PC-9 (cell line): ENCODE measurements around the gene NTNG1. TPM values are rescaled to one million over a fixed set of nuclear protein-coding genes. Genes with fewer than 3 reads are reported as not detected.

Experiments
- BruUV-seq: library from RNA; stranded (reverse); fragments of 400-500 nt; replicated peaks from 2 replicates; lab custom pipeline; 2021; lab: Mats Ljungman, UMichigan
- CTCF ChIA-PET: fragments of 300-600 bp; sonication (Branson Sonifier 250); formaldehyde crosslinking; loops from one replicate; lab custom pipeline; 2022; ENCODE audit warnings: antibody characterized with exemption; lab: Charles Lee
- POLR2A ChIA-PET: fragments of 300-600 bp; sonication (Branson Sonifier 250); formaldehyde crosslinking; loops from one replicate; lab custom pipeline; 2022; ENCODE audit warnings: antibody characterized with exemption; ENCODE audit not compliant: unreplicated experiment; lab: Charles Lee
- DNase-seq, 2 experiments: peaks; one replicate each; pipeline versions ENCODE4 v3.0.0 to v3.0.0-alpha.2; 2015 to 2022; ENCODE audit warnings: mixed read lengths in 1 of 2
- H2AFZ ChIP-seq: fragments of 200-600 bp; sonication (generic); 2 replicates; pipeline ENCODE4 v1.8.1; 2017; ENCODE audit warnings: antibody characterized with exemption
- H3F3A ChIP-seq: fragments of 200-600 bp; sonication (generic); 2 replicates; pipeline ENCODE4 v1.8.1; 2017; ENCODE audit warnings: antibody characterized with exemption, mild to moderate bottlenecking, low read depth; ENCODE audit not compliant: insufficient read depth
- H3K27ac ChIP-seq: fragments of 200-600 bp; sonication (generic); 2 replicates; pipeline ENCODE4 v1.6.1; 2016; ENCODE audit warnings: mixed run types
- H3K27me3 ChIP-seq: fragments of 200-600 bp; sonication (generic); 2 replicates; pipeline ENCODE4 v1.6.1; 2016; ENCODE audit warnings: low read depth, mixed run types; ENCODE audit not compliant: insufficient read depth
- H3K36me3 ChIP-seq: fragments of 200-600 bp; sonication (generic); 2 replicates; pipeline ENCODE4 v1.6.1; 2016; ENCODE audit warnings: low read depth, mixed run types
- H3K4me1 ChIP-seq: fragments of 200-600 bp; sonication (generic); replicated peaks from 2 replicates; pipeline ENCODE4 v1.6.1; 2016; ENCODE audit warnings: mixed run types; ENCODE audit not compliant: insufficient read depth
- H3K4me2 ChIP-seq: fragments of 200-600 bp; sonication (generic); 2 replicates; pipeline ENCODE4 v1.6.1; 2017; ENCODE audit warnings: mixed run types
- H3K4me3 ChIP-seq: fragments of 200-600 bp; sonication (generic); 2 replicates; pipeline ENCODE4 v1.6.1; 2016; ENCODE audit warnings: mixed run types
- H3K79me2 ChIP-seq: fragments of 200-600 bp; sonication (generic); 2 replicates; pipeline ENCODE4 v1.6.1; 2017; ENCODE audit warnings: low read depth, mixed run types
- H3K9me2 ChIP-seq: fragments of 200-600 bp; sonication (generic); 2 replicates; pipeline ENCODE4 v1.8.1; 2017; ENCODE audit warnings: mild to moderate bottlenecking; ENCODE audit not compliant: insufficient read depth
- H3K9me3 ChIP-seq: fragments of 200-600 bp; sonication (generic); 2 replicates; pipeline ENCODE4 v1.8.1; 2016; ENCODE audit warnings: low read depth; ENCODE audit not compliant: insufficient read depth
- H4K20me1 ChIP-seq: fragments of 200-600 bp; sonication (generic); 2 replicates; pipeline ENCODE4 v1.8.1; 2017; ENCODE audit not compliant: insufficient read depth
- EZH2 ChIP-seq: fragments of 200-600 bp; sonication (generic); IDR thresholded peaks from 2 replicates; pipeline ENCODE4 v1.8.0; 2017; ENCODE audit warnings: antibody characterized with exemption, low read depth
- intact Hi-C: fragments of 100-400 bp; cut with micrococcal nuclease; formaldehyde crosslinking; loops from one replicate; pipeline ENCODE4 v1.10.0; 2022; ENCODE audit not compliant: unreplicated experiment
- total RNA-seq: library from RNA; stranded (reverse); gene quantifications from 2 replicates; pipeline ENCODE4 v1.2.3, GENCODE V29; 2021
- TF ChIP-seq, protein P1 (sequence below): fragments of 200-600 bp; sonication (generic); conservative IDR thresholded peaks from 2 replicates; pipeline ENCODE4 v1.6.1; 2017; ENCODE audit warnings: mixed run types, antibody characterized with exemption, mild to moderate bottlenecking, moderate library complexity

Gene NTNG1
- total RNA-seq, 1 experiment from 2014 or later = not detected

DNA sequence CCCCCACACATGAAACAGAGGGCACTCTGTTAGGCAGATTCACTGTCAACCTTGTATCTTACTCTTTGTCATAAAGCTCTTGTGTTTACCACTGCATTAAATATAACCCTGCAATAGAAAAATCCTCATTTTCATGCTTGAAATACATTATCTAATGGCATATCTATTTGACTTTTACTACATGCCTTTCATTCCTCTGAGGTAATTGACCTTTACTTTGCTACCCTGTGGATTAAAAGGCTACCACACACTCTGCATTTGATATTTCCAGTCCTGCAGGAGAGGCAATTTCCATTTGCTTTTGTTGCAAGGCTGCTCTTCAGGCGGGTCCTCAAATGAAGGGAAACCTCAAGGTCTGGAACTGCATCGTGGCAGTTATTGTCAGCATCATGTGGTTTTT lies 238.0 kb downstream of the NTNG1 start:
- CTCF ChIA-PET = no interaction called here
- H3K4me3 ChIP-seq = no peak overlapping the region
- no peaks in the 10 kb centered on the region for H3F3A ChIP-seq
- H4K20me1 ChIP-seq = no peaks in the 10 kb centered on the region
- H3K4me2 ChIP-seq = no peak overlapping the region
- no peak overlapping the region for H2AFZ ChIP-seq
- no peak for DNase-seq
- no TSS peak for BruUV-seq
- TF ChIP-seq, protein P1, sequence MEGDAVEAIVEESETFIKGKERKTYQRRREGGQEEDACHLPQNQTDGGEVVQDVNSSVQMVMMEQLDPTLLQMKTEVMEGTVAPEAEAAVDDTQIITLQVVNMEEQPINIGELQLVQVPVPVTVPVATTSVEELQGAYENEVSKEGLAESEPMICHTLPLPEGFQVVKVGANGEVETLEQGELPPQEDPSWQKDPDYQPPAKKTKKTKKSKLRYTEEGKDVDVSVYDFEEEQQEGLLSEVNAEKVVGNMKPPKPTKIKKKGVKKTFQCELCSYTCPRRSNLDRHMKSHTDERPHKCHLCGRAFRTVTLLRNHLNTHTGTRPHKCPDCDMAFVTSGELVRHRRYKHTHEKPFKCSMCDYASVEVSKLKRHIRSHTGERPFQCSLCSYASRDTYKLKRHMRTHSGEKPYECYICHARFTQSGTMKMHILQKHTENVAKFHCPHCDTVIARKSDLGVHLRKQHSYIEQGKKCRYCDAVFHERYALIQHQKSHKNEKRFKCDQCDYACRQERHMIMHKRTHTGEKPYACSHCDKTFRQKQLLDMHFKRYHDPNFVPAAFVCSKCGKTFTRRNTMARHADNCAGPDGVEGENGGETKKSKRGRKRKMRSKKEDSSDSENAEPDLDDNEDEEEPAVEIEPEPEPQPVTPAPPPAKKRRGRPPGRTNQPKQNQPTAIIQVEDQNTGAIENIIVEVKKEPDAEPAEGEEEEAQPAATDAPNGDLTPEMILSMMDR = no peak
- TF ChIP-seq EZH2 = no peak
- H3K4me1 ChIP-seq = no peaks in the 10 kb centered on the region
- intact Hi-C loops = no loop called here
- POLR2A ChIA-PET = no interaction called here
- H3K79me2 ChIP-seq = no peaks in the 10 kb centered on the region
- no peaks in the 10 kb centered on the region for H3K9me2 ChIP-seq
- no peaks in the 10 kb centered on the region for H3K36me3 ChIP-seq
- H3K9me3 ChIP-seq = no peaks in the 10 kb centered on the region
- H3K27me3 ChIP-seq = no peaks in the 10 kb centered on the region
- no peak overlapping the region for H3K27ac ChIP-seq

DNA sequence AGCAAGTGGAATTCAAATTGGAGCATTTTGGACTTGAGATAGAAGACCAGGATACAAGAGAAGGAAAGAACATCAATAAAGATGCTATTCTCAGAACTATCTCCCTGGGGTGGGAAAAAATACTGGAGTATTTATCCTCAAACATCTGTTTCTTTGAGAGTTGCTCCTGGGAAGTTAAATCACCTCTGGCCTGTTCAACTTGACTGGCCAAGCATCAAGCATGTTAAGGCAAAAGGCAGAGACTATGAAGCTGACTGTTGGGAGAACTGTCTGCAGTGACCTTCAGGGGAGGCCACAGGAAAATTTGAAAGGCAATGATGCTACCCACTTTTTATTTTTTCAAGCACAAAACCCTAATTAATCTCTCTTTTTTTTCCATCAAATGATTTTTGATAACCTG lies 239.0 kb downstream of the NTNG1 start:
- CTCF ChIA-PET = no interaction called here

DNA sequence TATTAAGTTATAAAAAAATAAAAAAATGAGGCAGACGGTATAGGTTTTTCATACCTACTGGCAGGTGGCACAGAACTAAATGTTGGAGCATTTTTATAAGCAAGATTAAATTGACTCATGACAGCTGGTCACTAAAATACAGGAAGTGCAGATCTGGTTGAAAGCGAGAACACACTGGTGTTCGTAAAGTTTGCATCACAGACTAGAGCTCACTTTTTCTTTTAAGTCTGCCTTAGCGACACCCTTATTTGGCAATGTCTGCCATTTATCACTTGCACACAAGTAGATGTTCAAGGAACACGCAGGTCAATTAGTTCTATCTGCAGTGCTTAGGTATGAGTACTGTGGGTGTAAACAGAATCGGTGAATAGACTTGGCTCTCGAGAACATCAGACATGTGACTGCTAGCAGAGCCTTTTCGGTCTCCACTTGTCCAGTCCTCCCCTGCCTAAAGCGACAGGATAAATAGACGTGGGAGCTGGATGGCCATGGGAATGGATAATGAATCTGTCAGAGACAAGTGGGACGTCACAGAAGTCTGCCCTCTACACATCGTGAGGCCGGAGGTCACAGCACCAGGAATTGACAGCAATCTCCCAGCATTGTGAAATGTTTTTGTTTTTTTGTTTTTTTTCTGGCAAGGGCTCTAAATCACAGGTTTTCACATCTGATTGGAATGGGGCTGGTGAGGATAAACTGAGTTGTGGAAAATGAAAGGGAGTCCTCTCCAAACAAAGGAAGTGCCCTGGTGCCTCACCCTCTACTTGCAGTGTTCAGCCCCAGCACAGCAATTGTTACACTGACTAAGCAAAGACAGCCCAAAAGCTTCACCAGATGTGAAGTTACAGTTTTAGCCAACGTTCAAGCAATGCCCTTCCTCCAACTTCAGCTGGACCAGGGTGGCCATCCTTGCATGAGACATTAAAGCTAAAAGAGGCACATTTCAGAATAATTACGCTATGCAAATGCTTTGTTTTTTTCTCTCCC lies 248.9 kb downstream of the NTNG1 start:
- Histone ChIP-seq H3K79me2 (no peaks in the 10 kb centered on the region), H3K4me3 (no peak overlapping the region), H3F3A (no peaks in the 10 kb centered on the region), H4K20me1 (no peaks in the 10 kb centered on the region), H3K27me3 (0 out of 2 replicates have a peak, but pooled peaks cover 10% of the 10 kb centered on the region), H3K9me2 (no peaks in the 10 kb centered on the region), H3K4me2 (no peak overlapping the region), H3K4me1 (no peaks in the 10 kb centered on the region), H2AFZ (no peak overlapping the region), H3K9me3 (no peaks in the 10 kb centered on the region), H3K27ac (no peak overlapping the region), H3K36me3 (no peaks in the 10 kb centered on the region)
- BruUV-seq = no TSS peak
- intact Hi-C loops = no loop called here
- DNase-seq = no peak
- ChIA-PET CTCF (no interaction called here), POLR2A (no interaction called here)
- TF ChIP-seq, protein P1 = no peak
- no peak for TF ChIP-seq EZH2

More for the DNA sequence above, 239.0 kb downstream of the NTNG1 start:
- DNase-seq = no peak
- H2AFZ ChIP-seq = no peak overlapping the region
- H3K79me2 ChIP-seq = no peaks in the 10 kb centered on the region
- no peak overlapping the region for H3K4me3 ChIP-seq
- POLR2A ChIA-PET = no interaction called here
- no peaks in the 10 kb centered on the region for H4K20me1 ChIP-seq
- TF ChIP-seq, protein P1 = no peak
- TF ChIP-seq EZH2 = no peak
- no peaks in the 10 kb centered on the region for H3K9me2 ChIP-seq
- intact Hi-C loops = no loop called here
- no peaks in the 10 kb centered on the region for H3K4me1 ChIP-seq
- H3K9me3 ChIP-seq = no peaks in the 10 kb centered on the region
- H3K36me3 ChIP-seq = no peaks in the 10 kb centered on the region
- no TSS peak for BruUV-seq
- H3K27me3 ChIP-seq = no peaks in the 10 kb centered on the region
- H3K4me2 ChIP-seq = no peak overlapping the region
- no peak overlapping the region for H3K27ac ChIP-seq
- H3F3A ChIP-seq = no peaks in the 10 kb centered on the region
